Neuron (in vitro differentiated cells): Measurements from ENCODE around the gene IPO8.
"Not testable (repeated sequence)": the region's sequence is repeated elsewhere in the genome, so short reads cannot be mapped to it uniquely, and the experiment has no call there.

ENCODE experiments used
- H2AFZ ChIP-seq: one replicate; pipeline ENCODE4 v1.6.1; 2013; ENCODE audit warnings: low read depth, mild to moderate bottlenecking, inconsistent platforms, low read length, moderate library complexity
- H3K27me3 ChIP-seq: one replicate; pipeline ENCODE4 v1.6.1; 2013; ENCODE audit warnings: low read length; ENCODE audit not compliant: insufficient read depth
- H3K36me3 ChIP-seq: one replicate; pipeline ENCODE4 v1.6.1; 2013; ENCODE audit warnings: low read length; ENCODE audit not compliant: insufficient read depth
- H3K4me1 ChIP-seq: one replicate; pipeline ENCODE4 v1.6.1; 2013; ENCODE audit warnings: low read length; ENCODE audit not compliant: insufficient read depth
- H3K4me3 ChIP-seq: 2 replicates; pipeline ENCODE4 v1.5.1; 2013; ENCODE audit warnings: mild to moderate bottlenecking, low read length, moderate library complexity
- H3K9me3 ChIP-seq: one replicate; pipeline ENCODE4 v1.6.1; 2013; ENCODE audit warnings: low read length

Gene IPO8

GRCh38 chr12:30614031-30614430, 81.6 kb downstream of the IPO8 start:
- no peak overlapping the region for H2AFZ ChIP-seq
- H3K4me1 ChIP-seq: no peaks in the 10 kb centered on the region
- no peaks in the 10 kb centered on the region for H3K36me3 ChIP-seq
- H3K4me3 ChIP-seq: no peak overlapping the region
- H3K9me3 ChIP-seq: peaks cover 2% of the 10 kb centered on the region
- no peaks in the 10 kb centered on the region for H3K27me3 ChIP-seq

- no peak overlapping the region for H2AFZ ChIP-seq
- H3K36me3 ChIP-seq: no peaks in the 10 kb centered on the region
- H3K9me3 ChIP-seq: peaks cover 2% of the 10 kb centered on the region
- H3K4me1 ChIP-seq: no peaks in the 10 kb centered on the region
- H3K27me3 ChIP-seq: no peaks in the 10 kb centered on the region
- no peak overlapping the region for H3K4me3 ChIP-seq
Measured at GRCh38 chr12:30613119-30613830, 82.4 kb downstream of the IPO8 start.

- no peaks in the 10 kb centered on the region for H3K4me1 ChIP-seq
- no peaks in the 10 kb centered on the region for H3K27me3 ChIP-seq
- peaks cover 2% of the 10 kb centered on the region for H3K9me3 ChIP-seq
- no peak overlapping the region for H2AFZ ChIP-seq
- no peaks in the 10 kb centered on the region for H3K36me3 ChIP-seq
- H3K4me3 ChIP-seq: no peak overlapping the region
Measured at GRCh38 chr12:30610718-30611117, 85.0 kb downstream of the IPO8 start.

- not testable (repeated sequence) for H2AFZ ChIP-seq, H3K36me3 ChIP-seq, H3K4me1 ChIP-seq, H3K27me3 ChIP-seq, H3K9me3 ChIP-seq, H3K4me3 ChIP-seq
Measured at GRCh38 chr12:30609819-30610218, 85.8 kb downstream of the IPO8 start.

- not testable (repeated sequence) for H3K9me3 ChIP-seq, H3K27me3 ChIP-seq, H3K4me3 ChIP-seq, H3K4me1 ChIP-seq, H2AFZ ChIP-seq, H3K36me3 ChIP-seq
Measured at GRCh38 chr12:30604302-30604701, 91.4 kb downstream of the IPO8 start.

GRCh38 chr12:30603129-30603528, 92.5 kb downstream of the IPO8 start:
- peaks cover 3% of the 10 kb centered on the region for H3K4me1 ChIP-seq
- no peaks in the 10 kb centered on the region for H3K27me3 ChIP-seq
- H3K36me3 ChIP-seq: no peaks in the 10 kb centered on the region
- H2AFZ ChIP-seq: no peak overlapping the region
- H3K9me3 ChIP-seq: peaks cover 7% of the 10 kb centered on the region
- no peak overlapping the region for H3K4me3 ChIP-seq

GRCh38 chr12:30602678-30603077, 93.0 kb downstream of the IPO8 start:
- Histone ChIP-seq H3K4me1 (peaks cover 3% of the 10 kb centered on the region), H3K27me3 (no peaks in the 10 kb centered on the region), H3K36me3 (no peaks in the 10 kb centered on the region), H3K9me3 (peaks cover 7% of the 10 kb centered on the region), H2AFZ (no peak overlapping the region), H3K4me3 (no peak overlapping the region)

GRCh38 chr12:30599608-30600007, 96.1 kb downstream of the IPO8 start:
- no peaks in the 10 kb centered on the region for H3K36me3 ChIP-seq
- no peaks in the 10 kb centered on the region for H3K27me3 ChIP-seq
- no peak overlapping the region for H3K4me3 ChIP-seq
- H3K4me1 ChIP-seq: peaks cover 3% of the 10 kb centered on the region
- H3K9me3 ChIP-seq: peaks cover 7% of the 10 kb centered on the region
- H2AFZ ChIP-seq: no peak overlapping the region

- no peak overlapping the region for H3K4me3 ChIP-seq
Measured at GRCh38 chr12:30598889-30599288, 96.8 kb downstream of the IPO8 start.

GRCh38 chr12:30595742-30596141, 99.9 kb downstream of the IPO8 start:
- H3K36me3 ChIP-seq: no peaks in the 10 kb centered on the region
- peaks cover 3% of the 10 kb centered on the region for H3K4me1 ChIP-seq
- H3K9me3 ChIP-seq: no peaks in the 10 kb centered on the region
- H3K4me3 ChIP-seq: no peak overlapping the region
- no peaks in the 10 kb centered on the region for H3K27me3 ChIP-seq
- H2AFZ ChIP-seq: no peak overlapping the region

More at GRCh38 chr12:30598889-30599288, 96.8 kb downstream of the IPO8 start:
- no peaks in the 10 kb centered on the region for H3K27me3 ChIP-seq
- H2AFZ ChIP-seq: no peak overlapping the region
- H3K4me1 ChIP-seq: peaks cover 3% of the 10 kb centered on the region
- peaks cover 5% of the 10 kb centered on the region for H3K9me3 ChIP-seq
- no peaks in the 10 kb centered on the region for H3K36me3 ChIP-seq

- Histone ChIP-seq H3K4me1 (no peaks in the 10 kb centered on the region), H3K9me3 (no peaks in the 10 kb centered on the region), H2AFZ (no peak overlapping the region)
Measured at GRCh38 chr12:30594509-30594908, 101.2 kb downstream of the IPO8 start.

GRCh38 chr12:30588572-30588971, 107.1 kb downstream of the IPO8 start:
- not testable (repeated sequence) for H2AFZ ChIP-seq, H3K4me3 ChIP-seq, H3K9me3 ChIP-seq, H3K27me3 ChIP-seq, H3K36me3 ChIP-seq, H3K4me1 ChIP-seq

More at GRCh38 chr12:30594509-30594908, 101.2 kb downstream of the IPO8 start:
- Histone ChIP-seq H3K27me3 (no peaks in the 10 kb centered on the region), H3K4me3 (no peak overlapping the region), H3K36me3 (no peaks in the 10 kb centered on the region)

- Histone ChIP-seq H2AFZ (no peak overlapping the region), H3K27me3 (no peaks in the 10 kb centered on the region), H3K36me3 (no peaks in the 10 kb centered on the region), H3K4me1 (no peaks in the 10 kb centered on the region), H3K9me3 (no peaks in the 10 kb centered on the region), H3K4me3 (no peak overlapping the region)
Measured at GRCh38 chr12:30587782-30588181, 107.9 kb downstream of the IPO8 start.

- H3K27me3 ChIP-seq: no peaks in the 10 kb centered on the region
- no peak overlapping the region for H2AFZ ChIP-seq
- H3K4me3 ChIP-seq: no peak overlapping the region
- no peaks in the 10 kb centered on the region for H3K36me3 ChIP-seq
- no peaks in the 10 kb centered on the region for H3K4me1 ChIP-seq
- no peaks in the 10 kb centered on the region for H3K9me3 ChIP-seq
Measured at GRCh38 chr12:30585877-30586276, 109.8 kb downstream of the IPO8 start.
